SU-DHL-6 (cell line): ENCODE measurements around the gene RHEBL1.

Source experiments
- CTCF ChIP-seq: fragments of 200-600 bp; sonication (generic); IDR thresholded peaks from one replicate; pipeline ENCODE4 v1.5.1; 2017; ENCODE audit warnings: antibody characterized with exemption, mild to moderate bottlenecking, low read length, moderate library complexity; ENCODE audit not compliant: insufficient read depth, poor library complexity, severe bottlenecking
- EZH2phosphoT487 ChIP-seq: fragments of 200-600 bp; sonication (generic), shearing (Covaris generic); conservative IDR thresholded peaks from 2 replicates; pipeline ENCODE4 v1.6.1; 2018; ENCODE audit warnings: mild to moderate bottlenecking, antibody characterized with exemption, low read length, moderate library complexity, mixed read lengths

GRCh38 chr12:49041881-49042484 lies 27.8 kb downstream of the RHEBL1 start:
- no peak for TF ChIP-seq CTCF
- TF ChIP-seq EZH2phosphoT487, result no peak
